Upper lobe of left lung (tissue), 4 donors: ENCODE data around the gene SWI5.

Experiments used
- CTCF ChIP-seq, 6 experiments: fragments of 450-650 bp in 4 of 6; fragments of 200-600 bp in 2 of 6; sonication (generic) in 2 of 6; IDR thresholded peaks; one replicate each; pipeline ENCODE4 v1.5.1; 2016 to 2019; ENCODE audit warnings: antibody characterized with exemption in 6 of 6
- POLR2A ChIP-seq, 4 donors: fragments of 450-650 bp; IDR thresholded peaks; one replicate each; pipeline ENCODE4 v1.5.1; 2016 to 2017; ENCODE audit warnings: antibody characterized with exemption in 4 of 4, mild to moderate bottlenecking in 2 of 4
- POLR2AphosphoS5 ChIP-seq, 2 donors: sonication (generic); formaldehyde crosslinking; IDR thresholded peaks; one replicate each; pipeline ENCODE4 v1.5.1; 2017; ENCODE audit warnings: antibody characterized with exemption in 2 of 2

GRCh38 chr9:128296340-128297220 is 20.5 kb downstream of the SWI5 start:
- no peak for TF ChIP-seq POLR2AphosphoS5 (IDR thresholded peaks at IDR 0.05)
- no peak for TF ChIP-seq CTCF (IDR thresholded peaks at IDR 0.05)
- TF ChIP-seq POLR2A (IDR thresholded peaks at IDR 0.05): no peak
